SU-DHL-6 (cell line): Measurements from ENCODE around the gene ERICH2.

Source experiments
- CTCF ChIP-seq: fragments of 200-600 bp; sonication (generic); IDR thresholded peaks from one replicate; pipeline ENCODE4 v1.5.1; 2017; ENCODE audit warnings: antibody characterized with exemption, mild to moderate bottlenecking, low read length, moderate library complexity; ENCODE audit not compliant: insufficient read depth, poor library complexity, severe bottlenecking
- EZH2phosphoT487 ChIP-seq: fragments of 200-600 bp; sonication (generic), shearing (Covaris generic); conservative IDR thresholded peaks from 2 replicates; pipeline ENCODE4 v1.6.1; 2018; ENCODE audit warnings: mild to moderate bottlenecking, antibody characterized with exemption, low read length, moderate library complexity, mixed read lengths

DNA sequence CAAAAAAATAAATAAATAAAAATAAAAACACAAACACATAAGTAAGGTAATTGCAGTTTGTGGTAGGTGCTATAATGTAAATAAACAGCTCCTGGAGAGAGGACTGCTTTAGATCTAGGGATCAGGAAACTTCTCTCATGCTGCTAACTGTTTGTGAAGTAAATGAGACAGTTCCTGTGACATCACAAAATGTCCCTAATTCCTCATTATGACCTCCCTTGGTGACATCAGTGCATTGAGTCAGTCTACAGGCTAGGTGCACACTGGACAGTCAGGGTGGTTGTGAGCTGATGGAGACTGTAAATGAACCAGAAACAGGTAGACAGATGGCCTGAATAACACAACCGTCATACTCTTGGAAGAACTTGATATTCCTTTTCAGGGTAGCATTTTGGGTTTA is 13.4 kb downstream of the ERICH2 start:
- TF ChIP-seq EZH2phosphoT487, result no peak
- TF ChIP-seq CTCF, result no peak
